MM.1S (cell line): ENCODE data around the gene VSTM4.

ENCODE experiments used
- DNase-seq: peaks from one replicate; pipeline ENCODE4 v3.0.0-alpha.2; 2015
- H2AFZ ChIP-seq: fragments of 300-600 bp; sonication (generic); 2 replicates; pipeline ENCODE4 v1.6.0; 2016; ENCODE audit warnings: antibody characterized with exemption, low read length
- H3F3A ChIP-seq: fragments of 300-600 bp; sonication (generic); 2 replicates; pipeline ENCODE4 v1.6.1; 2016; ENCODE audit warnings: mild to moderate bottlenecking, antibody characterized with exemption, low read length, moderate library complexity, mixed read lengths; ENCODE audit not compliant: insufficient read depth
- H3K27ac ChIP-seq: fragments of 300-600 bp; sonication (generic); 2 replicates; pipeline ENCODE4 v1.5.1; 2016; ENCODE audit warnings: mild to moderate bottlenecking, low read length
- H3K27me3 ChIP-seq: fragments of 300-600 bp; sonication (generic); replicated peaks from 2 replicates; pipeline ENCODE4 v1.6.0; 2016; ENCODE audit warnings: low read length; ENCODE audit not compliant: insufficient read depth
- H3K36me3 ChIP-seq: fragments of 300-600 bp; sonication (generic); replicated peaks from 2 replicates; pipeline ENCODE4 v1.6.1; 2016; ENCODE audit warnings: mild to moderate bottlenecking, low read length, mixed read lengths; ENCODE audit not compliant: insufficient read depth
- H3K4me1 ChIP-seq: fragments of 300-600 bp; sonication (generic); 2 replicates; pipeline ENCODE4 v1.6.1; 2016; ENCODE audit warnings: low read length, mixed read lengths
- H3K4me2 ChIP-seq: fragments of 300-600 bp; sonication (generic); 2 replicates; pipeline ENCODE4 v1.6.0; 2016; ENCODE audit warnings: low read depth, low read length
- H3K4me3 ChIP-seq: fragments of 300-600 bp; sonication (generic); 2 replicates; pipeline ENCODE4 v1.5.1; 2016; ENCODE audit warnings: low read length, mixed read lengths
- H3K79me2 ChIP-seq: fragments of 300-600 bp; sonication (generic); 2 replicates; pipeline ENCODE4 v1.6.1; 2016; ENCODE audit warnings: mixed run types, low read length, mixed read lengths
- H3K9ac ChIP-seq: fragments of 300-600 bp; sonication (generic); 2 replicates; pipeline ENCODE4 v1.6.1; 2016; ENCODE audit warnings: low read length, mixed read lengths
- H3K9me2 ChIP-seq: fragments of 300-600 bp; sonication (generic); replicated peaks from 2 replicates; pipeline ENCODE4 v1.6.1; 2016; ENCODE audit warnings: mild to moderate bottlenecking, low read length, mixed read lengths; ENCODE audit not compliant: insufficient read depth
- H3K9me3 ChIP-seq: fragments of 300-600 bp; sonication (generic); replicated peaks from 2 replicates; pipeline ENCODE4 v1.6.1; 2016; ENCODE audit warnings: mild to moderate bottlenecking, low read length, mixed read lengths; ENCODE audit not compliant: insufficient read depth
- H4K20me1 ChIP-seq: fragments of 300-600 bp; sonication (generic); 2 replicates; pipeline ENCODE4 v1.6.1; 2016; ENCODE audit warnings: mild to moderate bottlenecking, low read length, moderate library complexity, mixed read lengths; ENCODE audit not compliant: insufficient read depth
- CTCF ChIP-seq: fragments of 300-600 bp; sonication (generic); IDR thresholded peaks from 2 replicates; pipeline ENCODE4 v1.5.1; 2016; ENCODE audit warnings: antibody characterized with exemption, low read length, mixed read lengths
- EZH2 ChIP-seq: fragments of 300-600 bp; sonication (generic); optimal IDR thresholded peaks from 2 replicates; pipeline ENCODE3; 2017; ENCODE audit warnings: low read depth, mild to moderate bottlenecking, antibody characterized with exemption, low read length, mixed read lengths
- EZH2phosphoT487 ChIP-seq: fragments of 300-600 bp; sonication (generic); IDR thresholded peaks from 2 replicates; pipeline ENCODE4 v1.6.1; 2018; ENCODE audit warnings: antibody characterized with exemption, low read length

VSTM4 gene

GRCh38 chr10:49139028-49139845, 23.9 kb upstream of the VSTM4 start:
- no peak overlapping the region for H3K27ac ChIP-seq
- no peaks in the 10 kb centered on the region for H3K9me3 ChIP-seq
- no peak overlapping the region for H3K4me2 ChIP-seq
- no peaks in the 10 kb centered on the region for H3K79me2 ChIP-seq
- no peak for DNase-seq
- H3K36me3 ChIP-seq, result no peaks in the 10 kb centered on the region
- H3K9ac ChIP-seq, result no peak overlapping the region
- H3K27me3 ChIP-seq, result no peaks in the 10 kb centered on the region
- no peak overlapping the region for H2AFZ ChIP-seq
- H3K4me3 ChIP-seq, result no peak overlapping the region
- no peaks in the 10 kb centered on the region for H3K9me2 ChIP-seq
- no peaks in the 10 kb centered on the region for H3K4me1 ChIP-seq
- TF ChIP-seq CTCF (no peak), EZH2 (no peak), EZH2phosphoT487 (no peak)
- H3F3A ChIP-seq, result no peaks in the 10 kb centered on the region
- H4K20me1 ChIP-seq, result no peaks in the 10 kb centered on the region

DNA sequence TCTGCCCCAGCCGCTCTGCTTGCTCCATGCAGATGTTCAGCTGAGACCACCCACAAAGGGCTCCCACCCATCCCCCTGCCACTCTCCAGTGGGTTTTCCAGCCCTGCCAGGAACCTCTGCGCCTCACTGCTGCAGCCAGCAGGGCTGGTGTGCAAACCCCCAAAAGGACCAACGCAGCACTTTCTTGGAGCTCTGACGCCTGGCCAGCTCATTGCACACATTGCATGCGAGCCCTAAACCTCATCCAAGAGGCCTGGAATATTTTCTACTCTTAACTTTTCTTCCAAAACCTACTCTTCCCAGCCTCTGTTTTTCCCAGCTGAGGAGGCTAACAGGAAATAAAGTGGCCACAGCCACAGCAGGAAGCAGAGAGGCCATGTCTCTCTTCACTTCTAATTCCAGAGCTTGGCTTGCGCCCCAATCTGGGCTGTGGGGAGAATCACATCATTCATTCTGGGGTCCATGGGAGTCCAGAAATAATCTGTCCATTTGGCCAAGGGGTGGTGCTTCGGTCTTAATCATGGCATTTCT, 23.1 kb upstream of the VSTM4 start:
- Histone ChIP-seq H3K27ac (no peak overlapping the region), H3K79me2 (no peaks in the 10 kb centered on the region), H3K36me3 (no peaks in the 10 kb centered on the region), H3K4me2 (no peak overlapping the region), H3F3A (no peaks in the 10 kb centered on the region), H3K4me3 (no peak overlapping the region), H3K9me3 (no peaks in the 10 kb centered on the region), H3K4me1 (no peaks in the 10 kb centered on the region), H4K20me1 (no peaks in the 10 kb centered on the region), H2AFZ (no peak overlapping the region), H3K27me3 (no peaks in the 10 kb centered on the region), H3K9ac (no peak overlapping the region), H3K9me2 (no peaks in the 10 kb centered on the region)
- no peak for DNase-seq
- no peak for TF ChIP-seq EZH2
- TF ChIP-seq EZH2phosphoT487, result no peak
- TF ChIP-seq CTCF, result no peak

DNA sequence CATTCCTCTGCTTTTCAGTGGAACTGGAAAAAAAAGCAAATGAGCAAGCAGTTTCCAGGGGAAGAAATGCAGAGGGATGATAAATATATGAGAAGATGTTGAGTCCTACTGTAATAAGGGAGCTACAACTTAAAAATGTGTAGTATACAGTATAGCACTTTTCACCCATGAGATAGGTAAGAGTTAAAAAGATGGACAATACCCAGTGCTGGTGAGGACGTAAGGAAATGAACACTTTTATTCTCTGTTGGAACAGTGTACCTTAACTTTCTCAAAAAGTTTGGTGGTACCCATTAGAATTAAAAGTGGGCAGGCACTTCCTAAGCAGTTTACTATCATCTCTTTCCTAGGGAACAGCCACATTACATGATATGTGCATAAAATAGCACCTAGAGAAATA, 21.2 kb upstream of the VSTM4 start:
- H3K9me2 ChIP-seq, result no peaks in the 10 kb centered on the region
- H3K79me2 ChIP-seq, result no peaks in the 10 kb centered on the region
- H2AFZ ChIP-seq, result no peak overlapping the region
- no peaks in the 10 kb centered on the region for H3F3A ChIP-seq
- TF ChIP-seq CTCF (no peak), EZH2 (no peak), EZH2phosphoT487 (no peak)
- no peak overlapping the region for H3K9ac ChIP-seq
- H3K9me3 ChIP-seq, result no peaks in the 10 kb centered on the region
- H3K36me3 ChIP-seq, result no peaks in the 10 kb centered on the region
- no peak overlapping the region for H3K4me3 ChIP-seq
- no peak overlapping the region for H3K27ac ChIP-seq
- H4K20me1 ChIP-seq, result no peaks in the 10 kb centered on the region
- no peaks in the 10 kb centered on the region for H3K27me3 ChIP-seq
- H3K4me2 ChIP-seq, result no peak overlapping the region
- H3K4me1 ChIP-seq, result no peaks in the 10 kb centered on the region
- DNase-seq, result no peak
